DOHH2 (cell line): Measurements from ENCODE around the gene BMS1.

ENCODE experiments used
- EZH2phosphoT487 ChIP-seq: fragments of 200-600 bp; sonication (generic); IDR thresholded peaks from 2 replicates; pipeline ENCODE4 v1.6.1; 2017; ENCODE audit warnings: borderline replicate concordance, mild to moderate bottlenecking, antibody characterized with exemption, low read length, moderate library complexity, mixed read lengths
- TF ChIP-seq, protein P1 (sequence below): fragments of 200-600 bp; sonication (generic); IDR thresholded peaks from one replicate; pipeline ENCODE4 v1.5.1; 2014; ENCODE audit warnings: antibody characterized with exemption, mild to moderate bottlenecking, low read depth, low read length; ENCODE audit not compliant: poor library complexity, severe bottlenecking

DNA sequence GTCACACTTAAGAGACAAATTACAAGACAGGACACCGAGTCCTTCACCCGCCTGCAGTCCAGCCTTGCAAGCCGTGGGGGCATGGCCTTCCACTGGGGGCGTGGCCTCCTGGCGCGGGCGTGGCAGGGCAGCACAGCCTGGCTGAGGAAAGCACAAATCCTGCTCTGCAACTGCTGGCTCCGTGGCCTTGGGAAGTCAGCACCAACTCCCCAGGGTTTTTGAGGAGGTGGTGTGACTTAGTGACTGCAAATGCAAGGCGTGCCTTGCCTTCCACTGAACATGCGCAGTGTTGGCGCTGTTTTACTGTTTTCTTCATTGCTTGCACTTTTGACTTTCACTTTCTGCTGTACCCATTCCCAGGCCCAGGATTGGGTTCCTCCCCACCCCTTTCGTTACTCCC is 12.9 kb upstream of the BMS1 start:
- TF ChIP-seq EZH2phosphoT487, result no peak
- TF ChIP-seq, protein P1, sequence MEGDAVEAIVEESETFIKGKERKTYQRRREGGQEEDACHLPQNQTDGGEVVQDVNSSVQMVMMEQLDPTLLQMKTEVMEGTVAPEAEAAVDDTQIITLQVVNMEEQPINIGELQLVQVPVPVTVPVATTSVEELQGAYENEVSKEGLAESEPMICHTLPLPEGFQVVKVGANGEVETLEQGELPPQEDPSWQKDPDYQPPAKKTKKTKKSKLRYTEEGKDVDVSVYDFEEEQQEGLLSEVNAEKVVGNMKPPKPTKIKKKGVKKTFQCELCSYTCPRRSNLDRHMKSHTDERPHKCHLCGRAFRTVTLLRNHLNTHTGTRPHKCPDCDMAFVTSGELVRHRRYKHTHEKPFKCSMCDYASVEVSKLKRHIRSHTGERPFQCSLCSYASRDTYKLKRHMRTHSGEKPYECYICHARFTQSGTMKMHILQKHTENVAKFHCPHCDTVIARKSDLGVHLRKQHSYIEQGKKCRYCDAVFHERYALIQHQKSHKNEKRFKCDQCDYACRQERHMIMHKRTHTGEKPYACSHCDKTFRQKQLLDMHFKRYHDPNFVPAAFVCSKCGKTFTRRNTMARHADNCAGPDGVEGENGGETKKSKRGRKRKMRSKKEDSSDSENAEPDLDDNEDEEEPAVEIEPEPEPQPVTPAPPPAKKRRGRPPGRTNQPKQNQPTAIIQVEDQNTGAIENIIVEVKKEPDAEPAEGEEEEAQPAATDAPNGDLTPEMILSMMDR, result no peak
